GM19463 (cell line): ENCODE measurements around the gene CDNF.
"Not testable (repeated sequence)": the region's sequence is repeated elsewhere in the genome, so short reads cannot be mapped to it uniquely, and the experiment has no call there.

ENCODE experiments used
- ATAC-seq: cut with Tn5 transposase; IDR thresholded peaks from one replicate; pipeline ENCODE4 v1.9.1; 2021; ENCODE audit warnings: mild to moderate bottlenecking, moderate library complexity; ENCODE audit not compliant: unreplicated experiment

Gene CDNF

GRCh38 chr10:14839305-14839695, 1.5 kb upstream of the CDNF start:
- ATAC-seq: no peak

GRCh38 chr10:14838582-14839304, 906 bp upstream of the CDNF start:
- no peak for ATAC-seq

GRCh38 chr10:14837003-14837756, 657 bp downstream of the CDNF start:
- ATAC-seq: no peak

- ATAC-seq: no peak
Measured at GRCh38 chr10:14836208-14836607, 1.6 kb downstream of the CDNF start.

GRCh38 chr10:14833106-14833505, 4.7 kb downstream of the CDNF start:
- ATAC-seq: no peak

- ATAC-seq: no peak
Measured at GRCh38 chr10:14826076-14826829, 11.6 kb downstream of the CDNF start.

- no peak for ATAC-seq
Measured at GRCh38 chr10:14823966-14824365, 13.9 kb downstream of the CDNF start.

GRCh38 chr10:14822879-14823755, 14.7 kb downstream of the CDNF start:
- no peak for ATAC-seq

GRCh38 chr10:14821635-14822375, 16.0 kb downstream of the CDNF start:
- ATAC-seq: no peak

GRCh38 chr10:14820775-14821154, 17.1 kb downstream of the CDNF start:
- no peak for ATAC-seq

- ATAC-seq: no peak
Measured at GRCh38 chr10:14820010-14820774, 17.6 kb downstream of the CDNF start.

GRCh38 chr10:14816717-14817116, 21.1 kb downstream of the CDNF start:
- not testable (repeated sequence) for ATAC-seq

- no peak for ATAC-seq
Measured at GRCh38 chr10:14815681-14816080, 22.2 kb downstream of the CDNF start.

GRCh38 chr10:14812271-14812670, 25.6 kb downstream of the CDNF start:
- no peak for ATAC-seq

- ATAC-seq: no peak
Measured at GRCh38 chr10:14810969-14811953, 26.6 kb downstream of the CDNF start.

- ATAC-seq: no peak
Measured at GRCh38 chr10:14806318-14806717, 31.5 kb downstream of the CDNF start.

GRCh38 chr10:14803827-14804226, 34.0 kb downstream of the CDNF start:
- no peak for ATAC-seq

GRCh38 chr10:14801723-14802122, 36.1 kb downstream of the CDNF start:
- ATAC-seq: no peak
